GM12874 (cell line): ENCODE results near the gene PXYLP1.

Source experiments
- TF ChIP-seq, protein P1 (sequence below): IDR thresholded peaks from 2 replicates; pipeline ENCODE4 v1.5.1; 2011; ENCODE audit warnings: low read depth, mild to moderate bottlenecking, control low read depth, low read length, moderate library complexity; ENCODE audit not compliant: insufficient read depth

PXYLP1 gene

DNA sequence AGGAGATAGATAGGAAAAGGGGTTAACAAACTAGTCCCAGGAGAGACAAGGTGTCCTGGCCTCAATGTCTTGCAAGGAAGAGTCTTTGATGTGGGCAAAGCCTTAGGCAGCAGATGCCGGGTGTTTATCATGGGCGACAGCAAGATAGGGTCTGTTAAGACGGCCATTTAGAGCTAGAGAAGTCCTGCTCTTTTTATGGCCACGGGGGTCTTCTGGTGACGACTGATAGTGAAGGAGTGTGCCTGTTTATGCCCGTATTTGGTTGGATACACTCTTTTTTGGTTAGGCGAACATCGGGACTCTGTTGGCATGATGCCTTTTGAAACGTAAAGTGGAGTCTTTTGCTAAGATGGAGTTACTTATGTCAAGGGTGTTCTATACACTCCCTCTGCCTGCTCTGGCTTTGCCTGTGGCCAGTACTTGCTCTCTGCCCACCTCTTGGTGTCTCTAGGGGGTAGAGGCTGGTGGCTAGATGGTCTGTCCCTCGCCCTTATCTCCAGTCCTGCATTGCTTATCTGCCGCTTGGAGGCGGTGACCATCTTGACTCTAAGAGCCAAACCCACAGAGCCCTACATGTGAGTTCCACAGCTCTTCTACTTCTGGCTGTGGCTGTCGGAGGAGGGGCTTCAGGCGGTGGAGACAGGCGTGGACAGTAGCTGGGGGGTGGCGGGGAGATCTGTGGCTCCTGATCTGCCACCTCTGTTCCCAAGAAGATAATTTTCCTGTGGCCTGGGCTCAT is 80.9 kb downstream of the PXYLP1 start:
- TF ChIP-seq, protein P1, sequence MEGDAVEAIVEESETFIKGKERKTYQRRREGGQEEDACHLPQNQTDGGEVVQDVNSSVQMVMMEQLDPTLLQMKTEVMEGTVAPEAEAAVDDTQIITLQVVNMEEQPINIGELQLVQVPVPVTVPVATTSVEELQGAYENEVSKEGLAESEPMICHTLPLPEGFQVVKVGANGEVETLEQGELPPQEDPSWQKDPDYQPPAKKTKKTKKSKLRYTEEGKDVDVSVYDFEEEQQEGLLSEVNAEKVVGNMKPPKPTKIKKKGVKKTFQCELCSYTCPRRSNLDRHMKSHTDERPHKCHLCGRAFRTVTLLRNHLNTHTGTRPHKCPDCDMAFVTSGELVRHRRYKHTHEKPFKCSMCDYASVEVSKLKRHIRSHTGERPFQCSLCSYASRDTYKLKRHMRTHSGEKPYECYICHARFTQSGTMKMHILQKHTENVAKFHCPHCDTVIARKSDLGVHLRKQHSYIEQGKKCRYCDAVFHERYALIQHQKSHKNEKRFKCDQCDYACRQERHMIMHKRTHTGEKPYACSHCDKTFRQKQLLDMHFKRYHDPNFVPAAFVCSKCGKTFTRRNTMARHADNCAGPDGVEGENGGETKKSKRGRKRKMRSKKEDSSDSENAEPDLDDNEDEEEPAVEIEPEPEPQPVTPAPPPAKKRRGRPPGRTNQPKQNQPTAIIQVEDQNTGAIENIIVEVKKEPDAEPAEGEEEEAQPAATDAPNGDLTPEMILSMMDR: no peak

GRCh38 chr3:141313093-141313683 is 81.6 kb downstream of the PXYLP1 start:
- TF ChIP-seq, protein P1: no peak

DNA sequence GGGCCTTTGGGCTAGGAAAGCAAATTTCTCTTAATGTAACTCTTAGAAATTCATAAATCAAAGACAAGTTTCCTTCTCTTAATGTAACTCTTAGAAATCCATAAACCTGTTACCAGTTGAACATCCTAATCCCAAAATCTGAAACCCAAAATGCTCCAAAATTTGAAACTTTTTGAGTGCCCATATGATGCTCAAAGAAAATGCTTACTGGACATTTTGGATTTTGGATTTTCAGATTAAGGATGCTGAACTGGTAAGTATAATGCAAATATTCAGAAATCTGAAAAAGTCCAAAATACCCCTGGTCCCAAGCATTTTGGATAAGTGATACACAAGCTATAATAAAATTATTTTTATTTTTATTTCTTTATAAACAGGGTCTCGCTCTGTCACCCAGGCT is 85.2 kb downstream of the PXYLP1 start:
- TF ChIP-seq, protein P1: no peak

DNA sequence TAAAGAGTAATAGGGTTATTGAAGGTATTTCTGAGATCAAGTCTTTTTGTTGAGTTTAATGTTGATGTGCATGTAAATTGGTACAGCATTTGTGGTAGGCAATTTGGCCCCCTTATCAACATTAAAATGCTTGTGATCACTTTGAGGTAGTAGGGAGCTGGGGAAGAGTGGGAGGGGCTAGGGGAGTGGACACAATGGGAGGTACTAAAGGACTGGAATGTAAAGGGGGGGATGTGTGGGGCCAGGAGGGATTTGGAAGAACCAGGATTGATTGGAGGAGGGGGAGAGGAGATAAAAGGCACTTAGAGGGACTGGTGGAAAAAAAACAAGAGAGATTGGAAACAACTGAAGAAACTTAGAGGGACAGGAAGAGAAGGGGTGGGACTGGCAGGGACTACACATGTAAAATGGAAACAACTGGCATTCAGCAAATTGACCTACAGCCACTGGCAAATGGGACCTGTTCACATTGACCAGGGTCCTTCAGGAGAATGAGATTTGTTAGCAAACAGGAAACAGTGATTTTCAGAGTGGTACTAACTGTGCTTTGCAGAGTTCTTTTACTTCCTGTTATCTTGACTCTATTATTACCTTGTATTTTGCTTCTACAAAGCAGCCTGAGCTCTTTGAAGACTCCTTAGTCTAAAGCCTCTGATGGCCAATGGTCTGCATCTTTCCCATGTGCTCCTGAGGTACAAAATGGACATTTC is 88.9 kb downstream of the PXYLP1 start:
- TF ChIP-seq, protein P1: no peak

- TF ChIP-seq, protein P1: no peak
These were observed 89.5 kb downstream of the PXYLP1 start for GRCh38 chr3:141321109-141321497.

- TF ChIP-seq, protein P1: no peak
These were observed 92.5 kb downstream of the PXYLP1 start for GRCh38 chr3:141323936-141324704.

DNA sequence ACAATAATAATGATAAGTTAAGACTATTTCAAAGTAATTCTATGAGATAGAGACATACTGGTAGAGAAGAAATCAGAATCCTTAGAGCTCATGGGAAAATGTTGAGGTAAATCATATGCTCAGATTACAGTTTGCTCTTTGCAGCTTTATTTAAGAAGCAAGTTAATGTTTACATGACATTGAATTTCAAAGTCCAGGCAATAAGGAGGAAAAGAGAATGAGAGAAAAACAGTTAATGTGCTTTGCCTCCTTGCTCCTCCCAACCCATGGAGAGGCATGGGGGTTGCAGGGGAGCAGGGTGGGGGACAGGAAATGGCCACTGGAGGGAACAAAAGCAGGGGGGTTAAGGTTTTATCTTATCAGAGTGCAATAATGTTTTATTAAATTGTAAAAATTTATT is 94.5 kb downstream of the PXYLP1 start:
- TF ChIP-seq, protein P1: no peak
